RWPE1 (cell line): ENCODE measurements around the gene ZNF587B.
"Not testable (repeated sequence)": the region's sequence is repeated elsewhere in the genome, so short reads cannot be mapped to it uniquely, and the experiment has no call there.

ENCODE experiments used
- CTCF ChIA-PET: fragments of 350-600 bp; sonication (Branson Sonifier 250); formaldehyde crosslinking; extraction: SDS; loops from one replicate; lab custom pipeline; 2021; lab: Yijun Ruan, JAX
- POLR2A ChIA-PET: fragments of 400-600 bp; formaldehyde crosslinking; extraction: SDS; loops from one replicate; lab custom pipeline; 2020; ENCODE audit warnings: antibody characterized with exemption; ENCODE audit not compliant: low non-redundant PET; lab: Yijun Ruan, JAX
- DNase-seq: peaks from one replicate; pipeline ENCODE4 v3.0.0; 2012; ENCODE audit warnings: low spot score
- H3K27ac ChIP-seq: fragments of 450-650 bp; 2 replicates; pipeline ENCODE4 v1.5.1; 2017
- TF ChIP-seq, protein P1 (sequence below): fragments of 450-650 bp; conservative IDR thresholded peaks from 2 replicates; pipeline ENCODE4 v1.5.1; 2017; ENCODE audit warnings: low read depth, mild to moderate bottlenecking

The ZNF587B gene

GRCh38 chr19:57819475-57820148 lies 10.5 kb upstream of the ZNF587B start:
- TF ChIP-seq, protein P1, sequence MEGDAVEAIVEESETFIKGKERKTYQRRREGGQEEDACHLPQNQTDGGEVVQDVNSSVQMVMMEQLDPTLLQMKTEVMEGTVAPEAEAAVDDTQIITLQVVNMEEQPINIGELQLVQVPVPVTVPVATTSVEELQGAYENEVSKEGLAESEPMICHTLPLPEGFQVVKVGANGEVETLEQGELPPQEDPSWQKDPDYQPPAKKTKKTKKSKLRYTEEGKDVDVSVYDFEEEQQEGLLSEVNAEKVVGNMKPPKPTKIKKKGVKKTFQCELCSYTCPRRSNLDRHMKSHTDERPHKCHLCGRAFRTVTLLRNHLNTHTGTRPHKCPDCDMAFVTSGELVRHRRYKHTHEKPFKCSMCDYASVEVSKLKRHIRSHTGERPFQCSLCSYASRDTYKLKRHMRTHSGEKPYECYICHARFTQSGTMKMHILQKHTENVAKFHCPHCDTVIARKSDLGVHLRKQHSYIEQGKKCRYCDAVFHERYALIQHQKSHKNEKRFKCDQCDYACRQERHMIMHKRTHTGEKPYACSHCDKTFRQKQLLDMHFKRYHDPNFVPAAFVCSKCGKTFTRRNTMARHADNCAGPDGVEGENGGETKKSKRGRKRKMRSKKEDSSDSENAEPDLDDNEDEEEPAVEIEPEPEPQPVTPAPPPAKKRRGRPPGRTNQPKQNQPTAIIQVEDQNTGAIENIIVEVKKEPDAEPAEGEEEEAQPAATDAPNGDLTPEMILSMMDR = no peak; the same call in 1 of the 2 replicates
- H3K27ac ChIP-seq = peak overlapping the region; percentile 75
- POLR2A ChIA-PET = interaction anchor here (0.5 to 0.7 kb wide), 2 partner anchors 92 to 431 kb away, joined by 3 to 10 read pairs; partner anchors contain the start of gene ZNF671
- peak; percentile 92 for DNase-seq
- CTCF ChIA-PET = interaction anchor here (0.6 to 0.7 kb wide), 2 partner anchors 92 to 120 kb away, joined by 3 to 4 read pairs; partner anchors contain the start of gene ZNF671

DNA sequence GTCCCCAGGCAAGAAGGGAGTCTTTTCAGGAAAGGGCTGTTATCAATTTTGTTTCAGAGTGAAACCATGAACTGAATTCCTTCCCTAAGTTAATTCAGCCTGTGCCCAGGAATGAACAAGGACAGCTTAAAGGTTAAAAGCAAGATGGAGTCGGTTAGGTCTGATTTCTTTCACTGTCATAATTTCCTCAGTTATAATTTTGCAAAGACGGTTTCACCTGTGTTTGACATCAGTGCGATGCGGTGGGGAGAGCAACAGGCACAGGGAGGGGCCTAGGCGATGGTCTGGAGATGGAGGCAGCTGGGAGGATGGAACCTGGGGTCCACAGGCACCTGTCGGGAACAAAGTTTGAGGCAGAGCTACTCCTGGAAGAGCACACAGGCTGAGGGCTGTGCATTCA lies 9.5 kb upstream of the ZNF587B start:
- ChIA-PET POLR2A (no interaction called here), CTCF (no interaction called here)
- H3K27ac ChIP-seq = no peak overlapping the region
- no peak for DNase-seq
- TF ChIP-seq, protein P1 = no peak

- CTCF ChIA-PET, H3K27ac ChIP-seq, DNase-seq, POLR2A ChIA-PET: not testable (repeated sequence)
These were observed 9.0 kb upstream of the ZNF587B start for GRCh38 chr19:57821095-57821494.

DNA sequence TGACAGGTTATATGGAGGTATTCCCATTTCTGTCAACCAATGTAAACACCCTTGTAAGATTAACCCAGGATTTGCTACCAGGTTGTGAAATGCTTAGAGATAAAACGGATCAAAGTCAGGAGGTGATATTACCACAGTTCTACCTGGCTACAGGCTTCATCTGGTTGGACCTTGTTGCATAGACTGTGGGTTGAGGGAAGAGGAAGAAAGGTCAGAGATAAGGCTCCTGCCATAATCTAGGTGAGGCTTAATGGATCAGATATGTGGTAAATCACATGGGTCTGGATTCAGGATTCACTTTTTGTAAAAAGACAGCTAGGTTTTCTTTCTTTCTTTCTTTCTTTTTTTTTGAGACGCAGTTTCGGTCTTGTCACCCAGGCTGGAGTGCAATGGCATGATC lies 8.6 kb upstream of the ZNF587B start:
- CTCF ChIA-PET, POLR2A ChIA-PET, H3K27ac ChIP-seq, DNase-seq: not testable (repeated sequence)

DNA sequence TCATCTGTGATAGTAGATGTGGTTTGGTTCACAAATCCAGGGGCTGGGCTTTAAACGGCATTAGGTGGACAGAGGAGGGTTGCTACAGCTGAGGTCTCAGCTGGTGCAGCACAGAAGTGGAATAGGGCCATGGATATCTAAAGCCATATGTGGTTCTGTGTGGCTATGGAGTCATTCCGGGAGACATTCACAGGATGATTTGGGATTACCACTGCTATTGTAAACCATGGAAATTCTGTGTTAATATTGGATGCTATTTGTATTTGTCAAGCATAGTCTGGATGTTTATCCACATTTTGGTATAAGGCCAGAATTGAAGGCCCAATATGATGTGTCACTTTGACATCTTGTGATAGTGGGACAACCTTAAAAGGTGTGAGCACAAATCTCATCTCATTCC lies 6.9 kb upstream of the ZNF587B start:
- DNase-seq, POLR2A ChIA-PET, H3K27ac ChIP-seq: not testable (repeated sequence)
- CTCF ChIA-PET = interaction anchor here (0.6 kb wide), 1 partner anchor 12 kb away, joined by 3 read pairs; no protein-coding TSS in a partner anchor

DNA sequence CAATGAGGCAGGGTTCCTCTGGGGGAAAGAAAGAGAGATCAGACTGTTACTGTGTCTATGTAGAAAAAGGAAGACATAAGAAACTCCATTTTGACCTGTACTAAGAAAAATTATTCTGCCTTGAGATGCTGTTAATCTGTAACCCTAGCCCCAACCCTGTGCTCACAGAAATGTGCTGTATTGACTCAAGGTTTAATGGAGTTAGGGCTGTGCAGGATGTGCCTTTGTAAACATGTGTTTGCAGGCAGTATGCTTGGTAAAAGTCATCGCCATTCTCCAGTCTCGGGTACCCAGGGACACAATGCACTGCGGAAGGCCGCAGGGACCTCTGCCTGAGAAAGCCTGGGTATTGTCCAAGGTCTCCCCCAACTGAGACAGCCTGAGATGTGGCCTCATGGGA lies 6.5 kb upstream of the ZNF587B start:
- POLR2A ChIA-PET, CTCF ChIA-PET, H3K27ac ChIP-seq, DNase-seq: not testable (repeated sequence)

DNA sequence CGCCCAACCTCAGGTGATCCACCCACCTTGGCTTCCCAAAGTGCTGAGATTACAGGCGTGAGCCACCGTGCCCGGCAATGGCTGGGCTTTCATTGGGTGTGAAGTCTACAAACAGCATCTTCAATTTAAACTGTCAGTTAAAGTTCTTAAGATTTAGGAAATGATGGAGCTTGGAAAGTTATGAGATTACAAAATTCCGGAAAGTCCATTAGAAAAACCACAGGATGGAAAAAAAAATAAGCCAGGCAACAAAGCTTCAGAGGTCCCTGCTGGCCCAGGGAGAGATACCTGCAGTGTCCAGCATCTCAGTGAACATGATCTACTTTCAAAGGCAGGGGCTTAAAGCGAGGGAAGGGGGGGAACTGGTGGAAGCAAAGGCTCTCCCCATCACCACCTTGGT lies 4.6 kb upstream of the ZNF587B start:
- peak overlapping the region; percentile 10; the same call in 1 of the 2 replicates for H3K27ac ChIP-seq
- ChIA-PET CTCF (no interaction called here), POLR2A (no interaction called here)
- TF ChIP-seq, protein P1 = no peak
- DNase-seq = no peak

- CTCF ChIA-PET = interaction anchor here (0.6 kb wide), 2 partner anchors 85 kb away, joined by 3 to 7 read pairs; no protein-coding TSS in a partner anchor
- DNase-seq = no peak
- TF ChIP-seq, protein P1 = no peak
- POLR2A ChIA-PET = no interaction called here
- H3K27ac ChIP-seq = no peak overlapping the region
These were observed 783 bp upstream of the ZNF587B start for GRCh38 chr19:57829316-57829715.

DNA sequence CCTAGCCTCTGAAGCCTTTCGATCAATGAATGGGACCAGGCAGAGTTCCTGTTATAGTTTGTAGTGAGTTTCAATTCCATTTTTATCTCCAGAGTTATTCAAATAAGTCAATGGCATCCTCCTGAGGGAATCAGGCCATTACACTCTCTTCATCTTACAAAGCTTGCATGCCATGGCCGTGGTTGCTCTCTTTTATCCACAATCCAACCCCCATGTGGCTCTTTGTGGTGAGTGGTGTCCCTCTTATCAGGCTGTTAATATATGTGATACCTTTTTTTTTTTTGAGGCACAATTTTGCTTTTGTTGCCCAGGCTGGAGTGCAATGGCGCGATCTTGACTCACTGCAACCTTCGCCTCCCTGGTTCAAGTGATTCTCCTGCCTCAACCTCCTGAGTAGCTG lies 6.9 kb downstream of the ZNF587B start:
- DNase-seq, H3K27ac ChIP-seq, CTCF ChIA-PET, POLR2A ChIA-PET: not testable (repeated sequence)

- H3K27ac ChIP-seq, POLR2A ChIA-PET, DNase-seq, CTCF ChIA-PET: not testable (repeated sequence)
These were observed 8.6 kb downstream of the ZNF587B start for GRCh38 chr19:57838622-57839191.
